Activated CD4-positive, alpha-beta T cell treated with anti-CD3 and anti-CD28 coated beads, Interleukin-2, Interleukin-4, amounts not matched to agents 100 ng/mL and 50 ng/mL, durations not matched to agents 16 hours and 8 hours (primary cell): ENCODE measurements around the gene ZNF316.
A peak's percentile ranks its signal among the peaks of the same experiment; 100 is the strongest.
"Not testable (repeated sequence)": the region's sequence is repeated elsewhere in the genome, so short reads cannot be mapped to it uniquely, and the experiment has no call there.

Experiments used
- DNase-seq: peaks from one replicate; pipeline ENCODE4 v3.0.0-alpha.2; 2020; ENCODE audit warnings: low spot score

ZNF316 gene

DNA sequence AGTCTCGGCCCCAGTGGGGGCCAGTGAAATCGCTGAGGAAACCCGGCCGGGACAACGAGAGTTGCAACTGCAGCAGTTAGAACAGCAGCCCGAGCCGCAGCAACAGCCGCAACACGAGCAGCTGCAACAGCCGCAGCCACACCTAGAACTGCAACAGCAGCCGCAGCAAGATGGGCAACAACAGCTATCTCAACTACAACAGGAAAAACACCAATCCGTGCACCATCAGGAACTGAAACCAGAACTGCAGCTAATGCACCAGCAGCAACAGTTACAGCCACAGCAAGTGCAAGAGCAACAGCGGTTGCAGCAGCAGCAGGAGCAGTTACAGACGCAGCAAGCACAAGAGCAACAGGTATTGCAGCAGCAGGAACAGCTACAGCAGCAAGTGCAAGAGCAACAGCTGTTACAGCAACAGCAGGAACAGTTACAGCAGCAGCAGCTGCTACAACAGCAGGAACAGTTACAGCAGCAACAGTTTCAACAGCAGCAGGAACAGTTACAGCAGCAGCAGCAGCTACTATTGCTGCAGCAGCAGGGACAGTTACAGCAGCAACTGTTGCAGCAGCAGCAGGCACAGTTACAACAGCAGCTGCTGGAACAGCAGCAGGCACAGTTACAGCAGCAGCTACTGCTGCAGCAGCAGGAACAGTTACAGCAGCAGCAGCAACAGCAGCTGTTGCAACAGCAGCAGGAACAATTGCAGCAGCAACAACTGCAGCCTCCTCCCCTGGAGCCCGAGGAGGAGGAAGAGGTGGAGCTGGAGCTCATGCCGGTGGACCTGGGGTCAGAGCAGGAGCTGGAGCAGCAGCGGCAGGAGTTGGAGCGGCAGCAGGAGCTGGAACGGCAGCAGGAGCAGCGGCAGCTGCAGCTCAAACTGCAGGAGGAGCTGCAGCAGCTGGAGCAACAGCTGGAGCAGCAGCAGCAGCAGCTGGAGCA, 15.7 kb upstream of the ZNF316 start:
- no peak for DNase-seq

DNA sequence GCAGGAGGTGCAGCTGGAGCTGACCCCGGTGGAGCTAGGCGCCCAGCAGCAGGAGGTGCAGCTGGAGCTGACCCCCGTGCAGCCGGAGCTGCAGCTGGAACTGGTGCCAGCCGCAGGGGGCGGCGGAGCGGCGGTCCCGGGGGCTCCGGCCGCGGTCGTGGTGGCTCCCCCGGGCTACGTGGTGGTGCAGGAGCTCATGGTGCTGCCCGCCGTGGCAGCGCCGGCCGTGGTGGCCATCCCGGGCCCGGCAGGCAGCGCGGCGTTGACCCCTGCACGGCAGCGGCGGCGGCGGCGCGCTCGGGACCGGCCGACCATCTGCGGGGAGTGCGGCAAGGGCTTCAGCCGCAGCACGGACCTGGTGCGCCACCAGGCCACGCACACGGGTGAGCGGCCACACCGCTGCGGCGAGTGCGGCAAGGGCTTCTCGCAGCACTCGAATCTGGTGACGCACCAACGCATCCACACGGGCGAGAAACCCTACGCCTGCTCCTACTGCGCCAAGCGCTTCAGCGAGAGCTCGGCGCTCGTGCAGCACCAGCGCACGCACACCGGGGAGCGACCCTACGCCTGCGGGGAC, 14.9 kb upstream of the ZNF316 start:
- DNase-seq = no peak

DNA sequence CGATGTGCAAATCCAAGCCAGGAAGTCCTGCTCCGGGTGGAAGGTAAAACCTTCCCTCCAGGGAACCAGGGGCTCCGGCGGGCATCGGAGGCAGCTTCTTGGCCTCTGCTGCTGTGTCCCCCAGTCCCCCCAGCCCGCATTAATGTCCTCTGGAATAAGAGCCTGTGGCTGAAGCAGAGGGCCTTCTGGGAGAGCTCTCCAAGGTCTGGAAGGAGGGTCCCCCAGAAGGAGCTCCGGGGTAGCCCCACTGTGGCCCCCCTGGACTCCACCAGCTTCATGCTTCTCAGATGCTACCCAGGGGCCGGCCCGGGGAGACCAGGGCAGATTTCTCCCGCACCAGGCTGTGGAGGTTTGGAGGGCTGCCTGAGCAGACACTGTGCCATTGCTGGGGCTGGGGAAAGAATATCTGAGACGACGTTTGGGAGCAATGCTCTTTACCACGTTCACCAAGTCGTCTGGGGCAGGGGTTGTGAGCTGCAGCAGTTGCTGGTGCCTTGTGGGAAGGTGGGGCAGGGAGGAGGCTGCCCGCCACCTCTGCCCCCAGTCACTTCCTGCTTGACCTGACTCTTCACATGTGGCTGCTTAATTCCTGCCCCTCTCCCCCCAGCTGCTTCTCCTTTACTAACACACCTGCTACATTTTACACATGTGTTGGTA, 13.4 kb upstream of the ZNF316 start:
- DNase-seq = no peak

DNA sequence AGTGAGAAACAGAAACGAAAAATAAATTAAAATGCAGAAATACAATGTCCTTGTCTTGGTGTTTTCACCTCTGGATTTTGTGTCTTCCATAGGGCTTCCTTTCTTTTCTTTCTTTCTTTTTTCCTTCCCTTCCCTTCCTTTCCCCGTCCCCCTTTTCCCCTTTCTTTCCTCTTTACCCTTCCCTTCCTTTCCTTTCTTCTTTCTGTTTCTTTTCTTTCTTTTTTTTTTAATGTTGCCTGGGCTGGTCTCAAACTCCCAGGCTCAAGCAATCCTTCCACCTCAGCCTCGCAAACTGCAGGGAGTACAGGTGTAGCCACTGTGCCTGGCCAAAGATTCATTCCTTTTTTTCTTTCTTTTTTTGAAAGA, 12.9 kb upstream of the ZNF316 start:
- no peak for DNase-seq

DNA sequence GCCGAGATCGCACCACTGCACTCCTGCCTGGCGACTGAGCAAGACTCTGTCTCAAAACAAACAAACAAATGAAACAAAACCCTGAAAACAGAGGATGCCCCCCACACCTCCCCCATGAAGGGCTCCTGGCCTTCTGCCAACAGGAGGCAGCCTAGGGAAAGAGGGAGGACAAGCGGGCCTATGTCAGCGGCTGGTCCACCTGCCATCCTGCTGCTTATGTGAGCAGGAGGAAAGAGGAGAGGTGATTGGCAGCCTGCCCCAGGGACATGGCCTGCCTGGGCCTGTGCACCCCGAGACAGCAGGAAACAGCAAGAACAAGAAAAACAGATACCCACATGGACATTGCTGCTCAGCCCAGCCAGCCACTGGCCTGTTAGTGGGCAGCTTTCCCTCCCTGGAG, 9.1 kb upstream of the ZNF316 start:
- DNase-seq = no peak

DNA sequence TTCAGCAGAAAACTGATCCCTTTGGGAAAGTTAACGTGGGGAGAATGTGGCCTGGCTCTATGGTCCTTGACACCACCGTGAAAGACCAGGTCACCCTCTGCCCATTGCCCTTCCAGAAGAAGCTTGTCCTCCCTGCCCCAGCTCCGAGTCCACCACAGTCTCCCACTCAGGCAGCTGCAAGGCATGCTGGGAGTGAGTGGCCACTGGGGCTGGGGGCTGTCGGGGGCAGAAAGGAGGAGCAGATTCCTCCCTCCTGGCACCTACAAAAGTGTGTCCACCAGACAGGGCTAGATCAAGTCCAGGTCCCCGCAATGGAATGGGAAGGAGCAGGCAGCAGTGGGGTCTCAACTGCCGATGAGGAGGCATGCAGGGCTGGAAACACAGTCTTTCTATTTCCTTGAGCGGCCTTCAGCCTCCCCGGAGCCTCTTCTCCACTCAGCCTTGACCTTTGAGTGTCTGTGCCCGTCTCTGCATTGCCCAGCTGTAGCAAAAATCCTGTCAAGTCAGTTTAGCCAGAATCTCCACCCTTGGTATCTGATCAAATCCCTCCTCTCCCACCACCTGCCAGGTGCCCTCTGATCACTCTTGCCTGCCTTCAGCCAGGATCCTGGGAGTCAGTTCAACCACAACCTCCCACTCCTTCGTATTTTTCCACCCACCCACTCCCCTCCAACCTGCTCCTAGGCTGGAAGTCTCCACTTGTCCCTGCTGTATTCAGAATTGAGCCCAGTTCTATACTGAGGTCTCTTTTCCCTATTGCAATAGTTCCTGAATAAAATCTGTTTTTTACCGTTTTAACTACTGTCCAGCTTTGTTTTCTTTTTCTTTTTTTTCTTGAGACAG, 6.9 kb upstream of the ZNF316 start:
- DNase-seq = no peak

DNA sequence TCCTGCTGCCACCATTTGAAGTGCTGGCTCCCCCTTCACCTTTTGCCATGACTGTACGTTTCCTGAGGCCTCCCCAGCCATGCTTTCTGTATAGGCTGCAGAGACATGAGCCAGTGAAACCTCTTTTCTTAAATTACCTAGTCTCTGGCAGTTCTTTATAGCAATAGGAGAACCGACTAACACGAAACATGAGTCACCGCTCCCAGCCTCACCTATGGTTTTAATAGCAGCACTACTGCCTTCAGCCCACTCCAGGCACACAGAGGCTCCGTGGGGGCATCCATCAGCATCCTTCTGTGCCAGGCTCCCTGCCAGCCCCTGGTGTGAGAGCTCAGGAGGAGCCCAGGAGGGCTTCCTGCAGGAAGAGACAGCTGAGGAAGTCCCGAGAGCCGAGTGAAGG, 5.5 kb upstream of the ZNF316 start:
- DNase-seq = no peak

DNA sequence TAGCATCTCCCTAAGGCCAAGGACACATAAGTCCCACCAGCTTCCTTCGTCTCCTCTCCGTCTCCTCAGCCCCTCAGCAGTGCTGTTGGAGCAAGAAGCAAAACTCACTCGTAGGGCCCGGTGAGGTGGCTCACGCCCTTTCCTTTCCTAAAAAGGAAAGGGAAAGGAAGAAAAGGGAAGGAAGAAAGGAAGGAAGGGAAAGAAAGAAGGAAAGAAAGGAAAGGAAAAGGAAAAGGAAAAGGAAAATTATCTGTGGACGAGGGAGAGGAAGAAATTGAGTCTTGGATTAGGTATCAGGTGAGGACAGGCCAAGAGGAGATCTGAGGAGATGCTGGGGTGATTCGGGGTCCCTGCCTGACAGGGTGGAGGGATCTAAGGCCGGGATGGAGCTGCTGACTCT, 3.1 kb upstream of the ZNF316 start:
- no peak for DNase-seq

DNA sequence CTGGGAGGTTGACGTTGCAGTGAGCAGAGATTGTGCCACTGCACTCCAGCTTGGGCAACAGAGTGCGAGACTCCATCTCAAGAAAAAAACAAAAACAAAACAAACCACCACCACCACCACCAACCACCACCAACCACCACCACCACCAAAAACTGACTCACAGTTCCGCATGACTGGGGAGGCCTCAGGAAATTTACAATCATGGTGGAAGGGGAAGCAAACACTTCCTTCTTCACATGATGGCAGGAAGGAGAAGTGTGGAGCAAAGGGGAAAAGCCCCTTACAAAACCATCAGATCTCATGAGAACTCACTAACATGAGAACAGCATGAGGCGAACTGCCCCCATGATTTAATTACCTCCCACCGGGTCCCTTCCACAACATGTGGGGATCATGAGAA, 2.1 kb upstream of the ZNF316 start:
- not testable (repeated sequence) for DNase-seq

DNA sequence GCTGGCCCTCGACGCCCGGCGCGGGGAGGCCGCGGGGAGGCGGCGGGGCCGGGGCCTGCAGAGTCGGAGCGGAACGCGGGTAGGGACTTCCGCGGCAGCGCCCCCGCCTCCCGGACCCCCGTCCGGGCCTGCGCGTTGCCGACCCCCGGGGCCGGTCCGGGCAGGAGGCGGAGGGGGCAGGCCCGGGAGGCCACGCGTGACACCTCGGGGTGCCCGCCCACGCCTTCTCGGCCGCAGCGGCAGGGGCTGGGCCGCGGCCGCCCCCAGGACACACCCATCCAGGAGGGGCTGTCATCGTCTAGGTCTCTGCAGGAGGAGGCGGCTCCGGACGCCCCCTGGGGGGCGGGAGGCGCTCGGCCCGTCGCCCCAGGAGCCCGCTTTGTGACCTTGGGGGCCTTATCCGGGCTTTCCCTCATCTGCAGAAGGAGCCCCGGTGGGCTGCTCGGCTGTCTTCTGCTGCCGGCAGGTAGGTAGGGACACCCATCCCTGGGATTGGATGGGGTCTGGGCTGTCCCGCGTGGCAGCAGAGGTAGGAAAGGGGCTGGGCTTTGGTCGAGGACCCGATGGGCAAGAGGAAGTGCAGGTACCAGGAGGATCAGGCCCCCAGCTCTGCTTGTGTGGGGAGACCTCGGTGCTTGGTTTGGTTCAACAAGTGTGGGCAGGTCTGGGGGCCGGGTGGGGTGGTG, 569 bp downstream of the ZNF316 start:
- DNase-seq = peak; percentile 40

DNA sequence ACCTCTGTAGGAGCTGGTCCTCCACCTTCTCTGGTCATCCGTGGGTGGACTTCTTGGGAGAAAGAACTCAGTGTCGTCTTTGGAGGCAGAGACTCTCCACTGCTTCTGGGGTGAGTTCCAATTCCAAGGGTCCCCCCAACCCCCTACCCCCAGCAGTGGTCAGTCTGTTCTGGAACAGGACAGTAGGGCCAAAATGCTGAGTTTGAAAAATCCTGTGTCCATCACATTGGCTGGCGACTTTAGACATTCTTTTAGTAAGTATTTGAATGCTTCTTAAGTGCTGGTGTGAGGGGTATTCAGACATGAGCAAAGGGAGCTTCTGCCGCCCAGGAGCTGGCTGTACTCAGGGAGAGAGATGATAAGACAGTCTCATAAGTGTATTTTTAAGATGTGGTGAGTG, 1.9 kb downstream of the ZNF316 start:
- DNase-seq = no peak

DNA sequence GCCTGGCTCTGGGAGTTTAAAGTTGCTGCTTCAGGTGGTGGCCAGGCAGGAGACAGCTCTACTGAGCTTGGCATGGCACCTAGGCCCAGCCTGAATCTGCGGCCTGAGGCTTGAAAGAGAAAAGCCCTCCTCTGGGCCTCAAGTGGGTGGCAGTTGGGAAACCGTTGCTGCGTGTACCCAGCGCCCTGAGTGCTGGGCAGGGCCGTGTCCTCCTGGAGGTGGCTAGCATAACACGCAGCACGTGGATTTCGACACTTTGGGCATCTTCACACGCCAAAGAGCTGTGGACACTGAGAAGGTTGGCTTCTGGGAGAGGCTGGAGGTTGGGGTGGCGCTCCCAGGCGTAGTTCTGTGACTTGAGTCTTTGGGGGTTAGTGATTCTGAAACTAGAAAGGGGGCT, 2.5 kb downstream of the ZNF316 start:
- no peak for DNase-seq

DNA sequence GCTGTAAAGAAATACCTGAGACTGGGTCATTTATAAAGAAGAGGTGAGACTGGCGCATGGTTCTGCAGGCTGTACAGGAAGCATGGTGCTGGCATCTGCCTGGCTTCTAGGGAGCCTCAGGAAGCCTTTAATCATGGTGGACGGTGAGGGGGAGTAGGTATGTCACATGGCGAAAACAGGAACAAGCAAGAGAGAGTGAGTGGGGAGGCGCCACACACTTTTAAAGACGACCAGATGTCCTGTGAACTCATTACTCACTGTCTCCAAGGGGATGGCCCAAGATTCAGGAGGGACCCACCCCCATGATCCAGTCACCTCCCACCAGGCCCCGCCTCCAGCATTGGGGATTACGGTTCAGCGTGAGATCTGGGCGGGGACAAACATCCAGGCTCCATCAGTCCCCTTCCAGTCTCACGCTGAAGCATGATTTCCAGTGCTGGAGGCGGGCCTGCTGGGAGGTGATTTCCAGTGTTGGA, 3.2 kb downstream of the ZNF316 start:
- DNase-seq = no peak

DNA sequence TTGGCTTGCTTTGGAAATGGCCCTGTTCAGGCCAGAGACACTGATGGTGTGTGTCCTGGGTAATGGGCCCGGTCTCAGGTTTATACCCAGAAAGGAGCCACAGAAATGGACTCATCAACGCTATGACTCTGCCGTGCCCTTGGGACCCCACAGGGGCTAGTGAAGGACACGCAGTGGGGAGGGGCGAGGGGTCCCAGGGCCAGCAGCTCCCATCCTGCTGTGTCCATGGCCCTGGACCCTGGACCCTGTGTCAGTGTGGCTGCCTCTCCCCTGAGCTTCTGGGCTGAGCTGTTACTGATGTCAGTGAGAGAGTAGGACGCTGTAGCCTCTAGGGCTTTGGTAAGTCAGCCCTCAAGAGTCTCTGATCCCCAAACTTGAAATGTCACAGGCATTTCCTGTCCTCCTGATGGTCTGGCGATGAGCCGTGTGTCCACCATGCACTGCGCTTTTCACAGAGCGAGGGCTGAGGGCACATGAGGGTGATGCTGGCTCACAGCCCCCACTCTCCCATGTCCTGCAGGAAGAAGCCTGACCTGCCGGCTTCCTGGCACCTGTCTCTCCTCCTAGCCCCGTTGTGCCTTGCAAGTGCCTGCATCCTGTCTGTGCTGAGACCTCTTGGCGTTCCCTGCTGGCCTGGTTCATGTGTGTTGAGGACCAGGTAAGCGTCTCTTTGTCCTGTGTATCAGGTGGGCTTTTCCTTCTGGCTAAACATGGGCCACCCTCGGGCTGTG, 4.4 kb downstream of the ZNF316 start:
- DNase-seq = no peak

DNA sequence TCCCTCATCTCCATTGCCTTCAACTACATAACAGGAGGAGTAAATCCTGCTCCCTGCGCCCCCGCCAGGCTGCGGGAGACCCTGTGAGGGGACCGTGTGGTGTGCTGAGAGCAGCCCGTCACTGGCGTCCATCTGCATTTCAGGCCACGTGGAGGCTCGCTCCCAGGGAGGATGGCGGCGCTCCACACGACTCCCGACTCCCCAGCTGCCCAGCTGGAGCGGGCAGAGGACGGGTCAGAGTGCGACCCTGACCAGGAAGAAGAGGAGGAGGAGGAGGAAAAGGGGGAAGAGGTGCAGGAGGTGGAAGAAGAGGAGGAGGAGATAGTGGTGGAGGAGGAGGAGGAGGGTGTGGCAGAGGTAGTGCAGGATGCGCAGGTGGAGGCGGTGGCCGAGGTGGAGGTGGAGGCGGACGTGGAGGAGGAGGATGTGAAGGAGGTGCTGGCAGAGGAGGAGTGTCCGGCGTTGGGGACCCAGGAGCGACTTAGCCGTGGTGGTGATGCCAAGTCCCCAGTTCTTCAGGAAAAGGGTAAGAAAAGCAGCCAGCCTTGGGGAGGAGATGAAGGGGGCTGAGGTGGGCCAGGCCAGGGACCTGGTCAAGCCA, 5.2 kb downstream of the ZNF316 start:
- DNase-seq = no peak

DNA sequence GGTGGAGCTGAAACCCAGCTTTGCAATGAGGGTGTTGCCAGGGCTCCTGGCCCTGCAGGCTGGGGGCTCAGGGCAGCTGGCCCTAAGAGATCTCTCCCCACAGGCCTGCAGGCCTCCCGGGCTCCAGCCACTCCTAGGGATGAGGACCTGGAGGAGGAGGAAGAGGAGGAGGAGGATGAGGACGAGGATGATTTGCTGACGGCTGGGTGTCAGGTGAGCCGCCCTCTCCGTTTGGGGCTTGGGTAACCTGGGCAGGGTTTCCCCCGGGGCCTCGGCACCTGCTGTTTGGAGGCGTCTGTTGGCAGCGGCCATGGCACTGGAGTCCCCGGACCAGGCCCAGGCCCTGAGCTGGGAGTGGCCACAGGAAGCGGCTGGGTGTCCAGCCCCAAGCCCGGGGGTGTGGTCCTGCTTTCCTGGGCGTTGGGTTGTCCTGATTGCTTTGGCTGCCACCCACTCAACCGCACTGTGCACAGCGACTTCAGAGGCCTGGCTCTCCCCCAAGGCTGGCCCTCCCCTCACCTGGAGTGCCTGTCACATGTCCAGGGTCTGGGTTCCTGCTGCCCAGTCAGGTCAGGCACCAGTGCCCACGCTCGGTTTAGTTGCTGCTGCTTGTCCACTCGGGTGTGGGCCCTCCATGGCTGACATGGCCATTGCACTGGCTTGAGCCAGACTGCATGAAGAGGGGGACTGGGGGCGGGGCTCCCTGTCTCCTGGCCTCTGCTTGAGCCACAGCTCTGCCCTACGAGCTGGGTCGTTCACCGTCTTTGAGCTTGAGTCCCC, 5.9 kb downstream of the ZNF316 start:
- DNase-seq = no peak

DNA sequence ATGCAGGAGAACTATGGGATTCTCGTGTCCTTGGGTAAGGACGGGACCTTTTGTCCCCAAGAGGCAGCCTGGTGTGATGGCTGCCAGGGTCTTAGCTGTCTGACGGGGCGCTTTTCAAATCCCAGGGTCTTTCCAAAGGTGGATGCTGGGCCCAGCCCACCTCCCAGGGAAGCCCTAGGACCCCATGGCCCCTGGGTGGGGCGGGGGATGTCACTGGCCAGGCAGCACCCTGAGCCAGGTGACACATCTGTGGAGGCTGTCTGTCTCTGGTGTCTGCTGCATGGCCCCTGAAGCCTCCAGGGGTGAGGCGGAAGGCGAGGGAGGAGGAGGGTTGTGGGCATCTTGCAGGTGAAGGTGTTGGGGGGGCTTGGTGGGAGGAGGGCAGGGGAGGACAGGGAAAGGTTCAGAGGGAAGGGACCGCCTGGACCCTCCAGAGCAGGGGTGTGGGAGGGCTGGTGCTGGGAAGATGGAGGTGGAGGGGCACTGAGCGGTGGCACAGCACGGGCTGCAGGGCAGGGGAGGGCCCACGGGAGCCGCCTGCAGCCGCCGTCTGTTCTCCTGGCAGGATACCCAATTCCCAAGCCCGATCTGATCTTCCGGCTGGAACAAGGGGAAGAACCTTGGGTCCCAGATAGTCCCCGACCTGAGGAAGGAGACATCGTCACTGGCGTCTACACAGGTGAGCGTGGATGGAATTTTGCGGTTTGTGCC, 7.0 kb downstream of the ZNF316 start:
- no peak for DNase-seq

DNA sequence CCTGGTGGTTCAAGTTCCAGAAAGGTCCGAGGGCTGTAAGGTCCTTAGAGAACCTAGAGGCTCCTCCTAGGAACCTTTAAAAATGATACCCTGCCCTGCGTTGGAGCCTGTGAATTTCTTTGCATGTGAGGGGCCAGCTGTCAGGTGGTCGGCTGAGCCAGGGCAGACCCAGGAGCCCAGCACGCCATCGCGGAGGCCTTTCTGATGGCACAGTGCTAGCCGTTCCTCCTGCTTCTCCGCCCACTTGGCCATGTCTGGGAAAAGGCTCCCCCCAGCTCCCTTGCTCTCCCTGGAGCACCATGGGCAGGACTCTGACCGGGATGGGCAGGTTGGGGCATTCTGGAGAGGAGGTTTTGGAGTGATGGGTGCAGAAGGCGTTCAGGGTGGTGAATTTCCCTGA, 7.6 kb downstream of the ZNF316 start:
- no peak for DNase-seq

DNA sequence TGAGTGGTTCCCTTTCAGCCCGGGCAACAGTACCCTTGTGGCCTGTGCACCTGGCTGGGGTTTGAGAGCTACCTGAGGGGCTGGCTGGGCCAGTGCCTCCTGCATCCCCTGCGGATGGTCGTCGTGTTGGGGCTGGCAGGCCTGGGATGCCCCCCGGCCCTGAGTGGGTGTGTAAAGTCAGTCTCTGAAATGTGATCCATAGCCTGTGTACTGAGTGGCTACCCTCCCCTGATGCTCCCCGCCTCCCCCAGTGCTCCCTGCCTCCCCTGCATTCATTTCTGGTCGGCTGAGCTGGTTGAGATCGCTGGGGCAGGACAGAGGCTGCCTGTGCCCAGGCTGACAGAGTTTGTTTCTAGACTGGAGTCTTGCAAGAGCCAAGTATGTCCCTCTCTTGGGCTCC, 9.3 kb downstream of the ZNF316 start:
- no peak for DNase-seq
